HG02885 (cell line): ENCODE results near the gene SULT6B1.
"Not testable (repeated sequence)": the region's sequence is repeated elsewhere in the genome, so short reads cannot be mapped to it uniquely, and the experiment has no call there.

Experiments used
- ATAC-seq: cut with Tn5 transposase; IDR thresholded peaks from one replicate; pipeline ENCODE4 v1.9.1; 2021; ENCODE audit warnings: mild to moderate bottlenecking; ENCODE audit not compliant: unreplicated experiment, poor library complexity

Gene SULT6B1, protein sequence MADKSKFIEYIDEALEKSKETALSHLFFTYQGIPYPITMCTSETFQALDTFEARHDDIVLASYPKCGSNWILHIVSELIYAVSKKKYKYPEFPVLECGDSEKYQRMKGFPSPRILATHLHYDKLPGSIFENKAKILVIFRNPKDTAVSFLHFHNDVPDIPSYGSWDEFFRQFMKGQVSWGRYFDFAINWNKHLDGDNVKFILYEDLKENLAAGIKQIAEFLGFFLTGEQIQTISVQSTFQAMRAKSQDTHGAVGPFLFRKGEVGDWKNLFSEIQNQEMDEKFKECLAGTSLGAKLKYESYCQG

DNA sequence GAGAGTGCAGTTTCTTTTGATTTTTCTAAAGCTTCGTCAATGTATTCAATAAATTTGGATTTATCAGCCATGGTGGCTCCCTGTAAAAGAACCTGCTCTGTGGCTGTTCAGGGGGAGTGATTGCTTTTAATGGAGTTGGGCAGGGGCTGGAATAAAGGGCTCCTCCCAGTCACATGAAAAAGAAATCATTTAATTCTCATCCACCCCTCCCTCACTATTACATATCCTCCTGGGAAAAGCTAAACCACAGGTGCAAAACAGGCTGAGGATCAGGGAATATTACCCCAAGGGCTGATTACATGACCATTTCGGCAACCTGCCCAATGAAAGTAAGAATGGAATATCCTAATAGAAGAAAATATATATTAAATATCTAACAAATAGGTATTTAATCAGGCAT is at the start of gene SULT6B1:
SULT6B1 (minus strand) TSS at position 101 of the 400 bp plus-strand sequence; CDS start at position 71, 30 bp downstream.
- ATAC-seq = no peak

DNA sequence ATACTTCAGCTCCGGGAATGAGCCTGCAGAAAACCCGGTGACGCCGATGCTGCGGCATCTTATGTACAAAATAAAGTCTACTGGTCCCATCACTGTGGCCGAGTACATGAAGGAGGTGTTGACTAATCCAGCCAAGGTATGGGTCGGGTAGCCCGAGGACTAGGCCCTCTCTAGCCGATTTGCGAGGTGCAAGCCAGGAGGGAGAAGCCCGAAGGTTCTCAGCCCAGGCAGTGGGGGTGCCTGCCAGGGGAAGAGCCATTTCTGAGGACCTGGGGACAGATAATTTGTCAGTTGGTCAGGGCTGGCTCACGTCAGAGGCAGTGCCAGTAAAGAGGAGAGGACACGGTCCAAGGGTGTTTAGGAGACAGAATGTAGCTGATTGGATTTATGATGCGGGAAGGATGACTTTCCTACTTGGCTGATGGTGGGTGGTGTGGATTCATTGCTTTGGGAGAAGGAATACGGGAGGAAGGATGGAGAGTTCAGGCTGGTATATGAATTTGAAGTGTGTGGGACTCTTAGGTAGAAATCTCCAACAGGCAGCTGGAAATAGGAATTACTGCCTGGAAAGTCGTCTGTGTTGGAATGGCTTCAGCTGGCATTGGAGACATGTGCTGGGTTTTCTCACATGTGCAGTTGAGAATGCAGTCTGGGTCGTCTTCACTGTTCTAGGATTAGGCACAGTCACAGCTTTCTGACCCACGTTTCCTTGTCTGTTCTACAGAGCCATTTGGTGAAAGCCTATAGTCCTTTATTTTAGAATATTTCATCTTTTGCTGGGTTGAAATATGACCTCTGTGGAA is 43.9 kb upstream of the SULT6B1 start:
- peak; percentile 8 for ATAC-seq

DNA sequence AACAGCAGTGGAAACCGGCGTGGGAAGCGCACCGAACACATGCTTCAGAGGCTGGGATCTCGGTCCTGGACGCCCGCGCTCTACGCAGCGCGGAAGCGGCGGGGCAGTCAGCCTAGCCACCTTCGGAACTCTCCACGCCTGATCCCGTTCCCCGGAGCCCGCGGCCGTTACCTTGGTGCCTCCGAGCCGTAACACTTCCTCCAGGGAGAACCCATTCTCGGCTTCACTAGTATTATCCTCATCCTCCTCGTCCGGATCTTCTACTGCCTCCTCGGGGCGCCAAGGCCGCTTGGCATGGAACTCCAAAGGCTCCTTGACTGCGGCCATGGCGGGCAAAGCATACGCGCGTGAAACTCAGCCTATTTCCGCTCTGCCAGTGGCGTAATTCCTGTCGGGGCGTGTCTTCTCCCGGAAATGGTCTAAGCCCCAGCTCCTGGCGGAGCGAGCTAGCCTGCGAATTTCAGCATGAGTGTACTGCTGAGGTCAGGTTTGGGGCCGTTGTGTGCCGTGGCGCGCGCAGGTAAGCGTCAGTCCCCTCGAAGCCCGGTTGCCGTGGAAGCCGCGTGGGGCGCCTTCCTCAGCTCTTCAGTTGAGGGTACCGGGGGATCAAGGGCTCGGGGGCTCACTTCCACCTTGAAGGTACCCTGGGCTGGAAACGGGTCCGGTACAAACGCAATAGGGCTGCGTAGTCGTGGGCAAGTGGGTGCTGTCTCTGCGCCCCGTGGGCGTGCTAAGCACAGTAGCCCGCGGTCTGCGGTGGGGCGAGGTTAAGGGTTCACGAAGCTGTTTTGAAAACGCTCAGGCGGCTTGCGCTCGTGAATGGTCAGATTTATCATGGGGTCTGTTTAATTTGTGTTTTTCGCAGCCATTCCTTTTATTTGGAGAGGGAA is 43.0 kb upstream of the SULT6B1 start, which contains the start of the genes CEBPZ and NDUFAF7:
CEBPZ (minus strand) TSS at position 356 of the 890 bp plus-strand sequence; CDS start at position 327, 29 bp downstream.
NDUFAF7 (plus strand) TSS at position 418 of the 890 bp plus-strand sequence; CDS start at position 466, 48 bp downstream.
- peak; percentile 97 for ATAC-seq

DNA sequence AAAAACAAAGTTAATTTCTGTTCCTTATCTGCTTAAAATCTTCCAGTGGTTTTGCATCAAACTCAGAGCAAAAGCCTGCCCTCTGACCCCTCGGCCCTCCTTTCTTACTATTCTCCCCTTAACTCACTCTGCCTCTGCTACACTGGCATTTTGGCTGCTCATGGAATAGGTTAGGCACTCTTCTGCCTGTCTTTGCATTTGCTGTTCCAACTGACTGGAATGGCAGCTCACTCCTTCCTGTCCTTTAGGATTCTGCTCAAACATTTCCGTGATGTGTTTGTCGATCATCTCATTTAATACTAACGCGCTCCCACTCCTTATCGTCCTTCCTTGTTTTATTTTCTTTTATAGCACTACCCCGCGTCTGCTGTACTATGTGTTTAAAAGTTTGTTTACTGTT is 42.1 kb upstream of the SULT6B1 start:
- ATAC-seq = no peak

DNA sequence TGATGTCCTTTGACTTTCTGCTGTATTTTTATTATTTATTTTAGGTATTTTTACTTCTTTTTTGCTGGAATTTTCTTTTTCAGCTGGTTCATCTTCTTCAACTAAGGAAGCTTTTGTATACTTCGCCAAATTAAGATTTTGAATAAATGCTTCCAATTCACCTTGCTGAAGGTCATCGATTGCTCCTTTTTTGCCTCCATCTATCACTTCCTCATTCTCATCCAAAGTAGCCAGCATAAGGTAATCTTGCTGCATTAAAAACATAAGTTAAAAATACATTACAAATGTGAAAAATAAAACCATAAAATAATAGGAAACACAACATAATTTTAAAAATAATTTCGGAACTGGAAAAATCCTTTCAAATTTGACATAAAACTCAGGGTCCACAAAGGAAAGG is 40.3 kb upstream of the SULT6B1 start:
- no peak for ATAC-seq

DNA sequence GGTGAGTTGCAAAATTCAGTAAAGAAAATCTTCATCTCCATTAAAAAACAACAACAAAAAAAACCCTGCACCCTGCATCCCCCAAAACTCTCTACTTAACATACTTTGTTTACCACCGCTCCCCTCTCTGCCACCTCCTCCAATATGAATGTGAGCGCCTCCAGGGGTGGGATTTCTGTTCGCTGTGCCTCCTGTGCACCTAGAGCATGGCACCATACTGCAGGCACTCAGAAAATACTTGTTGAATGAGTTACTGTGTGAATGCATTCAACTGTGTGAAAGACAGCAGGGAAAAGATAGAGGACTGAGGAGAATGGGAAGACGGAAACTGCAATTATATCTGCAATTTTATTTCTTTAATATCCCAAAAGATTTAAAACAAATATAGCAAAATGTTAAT is 38.4 kb upstream of the SULT6B1 start:
- no peak for ATAC-seq

DNA sequence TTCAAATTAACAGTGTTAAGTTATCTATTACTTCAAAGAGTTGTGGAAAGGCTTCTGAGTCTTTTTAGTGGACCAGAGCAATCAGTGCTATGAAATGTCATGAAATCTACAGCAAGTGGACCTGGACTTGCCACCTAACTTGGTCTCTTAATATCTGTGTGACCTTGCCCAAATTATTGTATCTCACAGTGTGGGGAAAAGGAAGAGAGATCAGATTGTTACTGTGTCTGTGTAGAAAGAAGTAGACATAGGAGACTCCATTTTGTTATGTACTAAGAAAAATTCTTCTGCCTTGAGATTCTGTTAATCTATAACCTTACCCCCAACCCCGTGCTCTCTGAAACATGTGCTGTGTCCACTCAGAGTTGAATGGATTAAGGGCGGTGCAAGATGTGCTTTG is 36.7 kb upstream of the SULT6B1 start:
- ATAC-seq = not testable (repeated sequence)

DNA sequence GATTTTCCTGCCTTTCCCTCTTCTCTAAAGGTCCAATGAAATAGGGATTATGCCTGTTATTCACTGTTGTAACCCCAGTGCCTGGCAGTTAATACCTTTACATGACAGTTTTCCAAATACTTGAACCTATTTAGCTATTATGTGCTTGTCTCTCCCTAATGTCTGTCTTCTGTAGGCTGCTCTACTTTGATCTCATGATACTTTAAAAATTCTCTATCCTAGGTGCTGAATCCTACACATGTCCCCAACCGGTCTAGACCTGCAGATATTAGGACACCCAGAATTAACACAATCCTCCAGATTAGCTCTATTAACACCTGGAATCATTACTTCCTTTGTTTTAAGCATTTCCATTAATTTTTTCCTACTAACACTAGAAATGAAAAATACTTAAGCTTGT is 35.6 kb upstream of the SULT6B1 start:
- no peak for ATAC-seq

DNA sequence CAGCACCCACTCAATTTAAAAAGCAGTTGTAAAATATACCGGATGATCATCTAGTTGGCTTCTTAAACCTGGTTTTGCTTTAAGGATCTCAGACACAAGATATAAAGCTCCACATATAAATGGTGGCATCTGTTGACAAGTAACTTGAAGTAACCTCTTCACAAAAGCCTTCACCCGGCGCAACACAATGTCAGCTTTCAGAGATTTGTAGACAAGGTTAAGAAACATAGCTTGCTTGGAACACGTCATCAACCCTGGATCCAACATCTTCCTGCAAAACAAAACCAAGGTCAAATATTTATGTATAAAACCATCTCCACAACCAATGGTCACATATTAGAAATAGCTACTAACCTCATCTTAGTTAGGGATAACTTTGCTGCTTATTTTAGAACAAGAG is 34.7 kb upstream of the SULT6B1 start:
- ATAC-seq = no peak

DNA sequence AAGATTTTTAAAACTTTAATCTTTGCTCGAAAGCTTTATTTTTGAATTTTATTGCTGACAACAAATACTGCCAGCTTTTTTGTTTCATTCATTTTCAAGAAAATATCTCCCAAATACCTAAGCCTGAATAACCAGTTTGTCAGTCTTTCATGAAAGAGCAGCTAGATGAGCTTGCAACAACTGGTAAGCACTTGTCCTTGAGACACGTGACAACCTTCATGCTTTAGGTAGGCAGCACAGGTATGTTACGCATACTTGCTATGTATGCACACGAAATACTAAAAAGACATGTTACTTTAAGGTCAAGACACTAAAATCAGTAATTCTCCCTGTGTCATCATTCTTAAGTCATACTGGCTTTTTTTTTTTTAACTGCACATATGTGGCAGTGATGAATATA is 30.6 kb upstream of the SULT6B1 start:
- no peak for ATAC-seq

DNA sequence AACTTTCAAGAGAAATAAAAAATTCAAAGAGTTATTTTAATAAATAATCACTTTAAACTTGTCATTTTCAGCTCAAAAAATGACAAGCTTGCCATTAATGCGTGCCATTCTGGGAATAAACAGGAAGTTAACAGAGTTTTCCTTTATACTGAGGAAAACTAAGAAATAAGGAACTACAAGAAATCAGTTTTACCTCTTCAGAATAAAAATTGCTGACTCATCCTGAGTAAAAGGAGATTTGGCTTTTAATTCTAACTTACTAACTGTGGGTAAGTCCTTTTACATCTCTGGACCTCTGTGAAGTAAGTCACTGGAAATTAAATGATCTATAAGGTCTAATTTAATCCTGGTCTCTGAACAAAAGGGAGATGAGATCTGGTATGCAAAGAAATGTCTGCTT is 26.8 kb upstream of the SULT6B1 start:
- ATAC-seq = no peak

DNA sequence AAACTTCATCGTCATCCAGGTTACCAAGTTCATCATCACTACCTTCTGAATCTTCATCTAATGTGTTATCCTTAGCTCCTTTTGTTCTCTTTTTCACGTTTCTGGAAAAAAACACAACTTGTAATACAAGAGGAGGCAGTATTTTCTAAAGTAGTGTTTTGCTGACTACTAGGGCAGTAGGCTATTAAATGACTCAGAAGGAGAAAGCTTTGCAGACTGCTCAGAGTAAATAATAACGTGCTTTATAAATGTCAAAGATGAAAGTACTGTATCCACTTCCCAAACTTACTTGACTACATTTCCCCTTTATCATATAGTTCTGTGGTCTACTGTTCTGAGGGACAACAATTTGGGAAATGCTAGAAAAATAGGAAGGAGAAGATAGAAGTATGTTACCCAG is 23.5 kb upstream of the SULT6B1 start:
- ATAC-seq = no peak

DNA sequence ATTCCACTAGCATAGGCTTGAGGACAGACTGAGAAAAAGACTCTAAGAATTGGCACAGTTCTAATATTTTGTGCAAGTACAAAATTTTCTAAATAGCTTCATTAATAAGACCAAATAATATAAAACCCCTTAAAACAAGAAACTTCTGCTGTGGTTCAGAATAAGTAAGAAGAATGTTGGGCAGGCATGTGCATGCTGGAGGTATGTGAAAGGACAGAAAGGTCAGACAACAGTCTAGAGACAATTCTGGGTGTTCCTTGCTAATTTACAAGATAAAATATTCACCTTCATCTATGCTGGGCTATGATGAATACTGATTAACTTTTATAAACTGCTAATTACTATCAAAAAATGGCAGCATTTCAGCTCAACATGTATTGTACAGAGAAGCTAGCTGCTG is 22.7 kb upstream of the SULT6B1 start:
- ATAC-seq = no peak

DNA sequence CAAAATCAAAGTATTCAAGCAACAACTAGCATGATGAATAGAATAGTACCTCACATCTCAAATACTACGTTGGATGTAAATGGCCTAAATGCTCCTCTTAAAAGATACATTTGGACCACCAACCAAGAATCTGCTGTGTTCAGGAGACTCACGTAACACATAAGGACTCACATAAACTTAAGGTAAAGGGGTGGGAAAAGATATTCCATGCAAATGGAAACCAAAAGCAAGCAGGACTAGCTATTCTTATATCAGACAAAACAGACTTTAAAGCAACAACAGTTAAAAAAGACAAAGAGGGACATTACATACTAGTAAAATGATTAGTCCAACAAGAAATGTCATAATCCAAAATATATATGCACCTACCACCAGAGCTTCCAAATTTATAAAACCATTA is 18.3 kb upstream of the SULT6B1 start:
- ATAC-seq = not testable (repeated sequence)

DNA sequence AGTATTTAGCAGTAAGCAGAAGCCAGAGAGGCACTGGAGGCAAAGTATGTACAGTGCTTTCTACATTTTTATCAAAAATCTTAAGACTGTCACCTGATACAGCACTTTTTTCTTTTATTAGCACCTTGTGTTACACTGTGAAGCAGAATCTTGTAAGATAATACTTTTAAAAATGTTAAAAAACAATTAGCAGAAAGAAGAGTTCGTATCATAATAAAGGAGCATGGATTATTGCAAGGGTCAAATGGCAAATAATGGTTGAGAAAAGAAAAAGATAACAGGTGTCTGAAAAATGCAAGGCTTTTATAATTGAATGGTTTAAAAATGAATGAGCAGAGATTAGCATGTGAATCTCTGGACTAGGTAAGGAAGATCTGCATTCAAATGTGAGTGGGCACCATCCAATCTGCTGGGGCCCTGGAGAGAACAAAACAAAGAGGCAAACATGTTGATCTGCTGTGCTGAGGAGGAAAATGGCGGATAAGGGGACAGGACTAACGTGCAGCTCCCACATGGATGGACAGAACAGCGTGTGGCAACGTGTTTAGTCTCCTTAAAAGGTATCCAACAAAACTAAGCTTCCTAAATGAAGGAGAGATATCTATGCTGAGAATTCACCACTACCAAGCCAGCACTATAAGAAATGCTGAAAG is 17.3 kb upstream of the SULT6B1 start:
- no peak for ATAC-seq

DNA sequence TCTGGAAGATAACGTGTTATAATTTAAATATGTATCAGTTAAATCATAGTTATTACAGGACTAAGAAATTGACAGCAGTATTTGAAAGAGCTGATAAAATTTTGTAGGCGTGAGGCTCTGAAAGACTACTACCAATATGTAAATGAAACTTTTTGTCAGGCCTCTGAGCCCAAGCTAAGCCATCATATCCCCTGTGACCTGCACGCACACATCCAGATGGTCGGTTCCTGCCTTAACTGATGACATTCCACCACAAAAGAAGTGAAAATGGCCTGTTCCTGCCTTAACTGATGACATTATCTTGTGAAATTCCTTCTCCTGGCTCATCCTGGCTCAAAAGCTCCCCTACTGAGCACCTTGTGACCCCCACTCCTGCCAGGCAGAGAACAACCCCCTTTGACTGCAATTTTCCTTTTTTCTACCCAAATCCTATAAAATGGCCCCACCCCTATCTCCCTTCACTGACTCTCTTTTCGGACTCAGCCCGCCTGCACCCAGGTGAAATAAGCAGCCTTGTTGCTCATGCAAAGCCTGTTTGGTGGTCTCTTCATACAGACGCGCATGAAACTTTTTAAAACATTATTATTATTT is 16.7 kb upstream of the SULT6B1 start:
- not testable (repeated sequence) for ATAC-seq

DNA sequence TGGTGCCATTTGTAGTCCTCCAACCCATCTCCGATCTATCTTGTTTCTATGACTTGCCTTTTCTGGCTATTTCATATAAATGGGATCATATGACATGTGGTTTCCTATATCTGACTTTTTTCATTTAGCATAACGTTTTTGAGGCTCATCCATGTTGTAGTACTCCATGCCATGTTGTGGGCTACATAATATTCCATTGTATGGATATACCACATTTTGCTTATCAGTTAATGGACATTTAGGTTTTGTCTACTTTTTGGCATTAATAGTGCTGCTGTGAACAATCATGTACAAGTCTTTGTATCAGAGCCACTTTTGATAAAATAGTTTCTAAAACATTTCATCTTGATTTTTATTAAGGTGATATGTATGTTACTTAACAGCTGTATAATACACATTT is 15.2 kb upstream of the SULT6B1 start:
- no peak for ATAC-seq

DNA sequence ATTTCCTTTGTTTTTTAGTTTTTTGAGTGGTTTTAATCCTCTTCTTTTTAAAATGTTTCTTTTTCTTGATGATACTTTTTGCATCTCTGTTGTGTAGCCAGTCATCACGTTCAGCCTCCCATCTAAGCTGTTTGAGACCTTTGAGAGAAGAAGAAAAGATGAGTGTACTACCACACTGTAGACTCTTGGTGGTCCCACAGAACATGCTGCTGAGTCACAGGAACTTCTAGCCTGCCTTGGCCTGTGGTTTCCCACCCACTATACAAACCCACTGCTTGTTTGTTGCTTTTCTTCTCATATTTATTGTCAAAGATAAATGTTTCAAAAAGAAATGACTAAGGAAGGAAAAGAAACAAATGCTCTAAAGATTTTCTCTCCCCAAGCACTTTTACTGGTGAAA is 13.3 kb upstream of the SULT6B1 start:
- ATAC-seq = no peak

DNA sequence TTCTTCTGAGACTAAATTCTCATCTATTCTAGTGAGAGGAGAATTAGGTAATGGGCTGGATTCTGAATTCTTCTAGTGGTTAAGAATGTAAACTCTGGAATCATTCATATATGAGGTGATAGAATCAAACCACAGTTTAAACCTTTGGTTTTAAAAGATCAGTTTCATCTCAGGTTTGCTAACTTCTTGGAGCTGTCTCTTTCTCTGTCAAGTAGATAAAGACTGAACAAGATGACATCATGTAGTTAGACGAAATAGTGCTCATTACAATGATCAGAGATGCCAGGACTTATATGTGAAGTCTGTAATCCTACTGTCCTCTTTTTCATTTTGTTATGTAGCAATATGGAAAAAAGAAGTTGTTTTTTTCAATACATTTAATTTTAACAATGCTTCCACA is 12.7 kb upstream of the SULT6B1 start:
- no peak for ATAC-seq

DNA sequence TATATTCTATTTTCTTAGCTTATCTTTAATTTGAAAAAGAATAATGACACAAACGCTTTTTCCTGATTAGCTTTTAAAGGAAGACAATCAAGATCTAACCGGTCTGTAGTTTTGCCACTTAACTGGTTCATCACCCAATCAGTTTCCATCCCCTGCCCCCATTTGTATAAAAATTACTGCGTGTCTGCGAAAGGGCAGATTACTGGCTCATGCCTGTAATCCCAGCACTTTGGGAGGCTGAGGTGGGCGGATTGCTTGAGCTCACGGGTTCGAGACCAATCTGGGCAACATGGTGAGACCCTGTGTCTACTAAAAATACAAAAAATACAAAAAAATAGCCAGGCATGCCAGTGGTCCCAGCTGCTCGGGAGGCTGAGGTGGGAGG is 10.2 kb upstream of the SULT6B1 start:
- ATAC-seq = no peak
